ENCODE measurements around the gene NEK1. TPM values are rescaled to one million over a fixed set of nuclear protein-coding genes. Genes with fewer than 3 reads are reported as not detected.

Gene NEK1
- polyA plus RNA-seq, 1 donor from 2014 or later, result 17.1 TPM

DNA sequence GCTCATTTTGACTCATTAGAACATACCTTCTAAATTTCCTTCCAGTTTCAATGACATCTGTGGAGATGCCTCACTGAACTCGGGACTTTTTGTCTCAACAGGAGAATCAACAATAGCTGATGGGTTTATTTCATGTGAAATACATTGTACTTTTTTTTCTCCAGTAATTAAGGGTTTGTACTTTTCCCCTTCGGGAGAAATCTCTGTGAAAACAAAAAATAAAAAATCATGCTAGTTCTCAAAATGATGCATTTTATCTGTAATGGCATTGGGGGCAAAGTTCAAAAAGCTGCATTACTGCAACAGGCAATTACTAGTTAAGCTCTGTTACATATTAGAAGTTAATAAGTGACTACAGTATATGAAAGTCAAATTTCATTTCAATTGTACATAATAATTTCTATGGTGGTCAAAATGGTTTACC is 174.3 kb downstream of the NEK1 start:
- no peaks in the 10 kb centered on the region for H4K20me1 ChIP-seq (ENCODE audit: insufficient read depth)
- H3F3A ChIP-seq (ENCODE audit: insufficient read depth, low read length, poor library complexity, severe bottlenecking), result no peaks in the 10 kb centered on the region
- H3K9me2 ChIP-seq (ENCODE audit: insufficient read depth, low read length), result no peaks in the 10 kb centered on the region
- H3K36me3 ChIP-seq (ENCODE audit: insufficient read depth, low read length), result no peaks in the 10 kb centered on the region
- H2AFZ ChIP-seq (ENCODE audit: low read depth, low read length), result no peak overlapping the region
- no peak overlapping the region for H3K9ac ChIP-seq (ENCODE audit: low read length)
- no peak overlapping the region for H3K4me3 ChIP-seq (ENCODE audit: low read length)
- no peak overlapping the region for H3K4me2 ChIP-seq (ENCODE audit: low read length)
- H3K27me3 ChIP-seq (ENCODE audit: insufficient read depth, low read depth, low read length), result no peaks in the 10 kb centered on the region
- no peak overlapping the region for H3K27ac ChIP-seq (ENCODE audit: low read length)
- no peaks in the 10 kb centered on the region for H3K9me3 ChIP-seq (ENCODE audit: low read length)
- TF ChIP-seq, protein P1, sequence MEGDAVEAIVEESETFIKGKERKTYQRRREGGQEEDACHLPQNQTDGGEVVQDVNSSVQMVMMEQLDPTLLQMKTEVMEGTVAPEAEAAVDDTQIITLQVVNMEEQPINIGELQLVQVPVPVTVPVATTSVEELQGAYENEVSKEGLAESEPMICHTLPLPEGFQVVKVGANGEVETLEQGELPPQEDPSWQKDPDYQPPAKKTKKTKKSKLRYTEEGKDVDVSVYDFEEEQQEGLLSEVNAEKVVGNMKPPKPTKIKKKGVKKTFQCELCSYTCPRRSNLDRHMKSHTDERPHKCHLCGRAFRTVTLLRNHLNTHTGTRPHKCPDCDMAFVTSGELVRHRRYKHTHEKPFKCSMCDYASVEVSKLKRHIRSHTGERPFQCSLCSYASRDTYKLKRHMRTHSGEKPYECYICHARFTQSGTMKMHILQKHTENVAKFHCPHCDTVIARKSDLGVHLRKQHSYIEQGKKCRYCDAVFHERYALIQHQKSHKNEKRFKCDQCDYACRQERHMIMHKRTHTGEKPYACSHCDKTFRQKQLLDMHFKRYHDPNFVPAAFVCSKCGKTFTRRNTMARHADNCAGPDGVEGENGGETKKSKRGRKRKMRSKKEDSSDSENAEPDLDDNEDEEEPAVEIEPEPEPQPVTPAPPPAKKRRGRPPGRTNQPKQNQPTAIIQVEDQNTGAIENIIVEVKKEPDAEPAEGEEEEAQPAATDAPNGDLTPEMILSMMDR (IDR thresholded peaks at IDR 0.05; ENCODE audit: poor library complexity, severe bottlenecking), result no peak
- TF ChIP-seq EP300 (conservative IDR thresholded peaks at IDR 0.05; ENCODE audit: poor library complexity, severe bottlenecking), result no peak
- TF ChIP-seq, protein P2, sequence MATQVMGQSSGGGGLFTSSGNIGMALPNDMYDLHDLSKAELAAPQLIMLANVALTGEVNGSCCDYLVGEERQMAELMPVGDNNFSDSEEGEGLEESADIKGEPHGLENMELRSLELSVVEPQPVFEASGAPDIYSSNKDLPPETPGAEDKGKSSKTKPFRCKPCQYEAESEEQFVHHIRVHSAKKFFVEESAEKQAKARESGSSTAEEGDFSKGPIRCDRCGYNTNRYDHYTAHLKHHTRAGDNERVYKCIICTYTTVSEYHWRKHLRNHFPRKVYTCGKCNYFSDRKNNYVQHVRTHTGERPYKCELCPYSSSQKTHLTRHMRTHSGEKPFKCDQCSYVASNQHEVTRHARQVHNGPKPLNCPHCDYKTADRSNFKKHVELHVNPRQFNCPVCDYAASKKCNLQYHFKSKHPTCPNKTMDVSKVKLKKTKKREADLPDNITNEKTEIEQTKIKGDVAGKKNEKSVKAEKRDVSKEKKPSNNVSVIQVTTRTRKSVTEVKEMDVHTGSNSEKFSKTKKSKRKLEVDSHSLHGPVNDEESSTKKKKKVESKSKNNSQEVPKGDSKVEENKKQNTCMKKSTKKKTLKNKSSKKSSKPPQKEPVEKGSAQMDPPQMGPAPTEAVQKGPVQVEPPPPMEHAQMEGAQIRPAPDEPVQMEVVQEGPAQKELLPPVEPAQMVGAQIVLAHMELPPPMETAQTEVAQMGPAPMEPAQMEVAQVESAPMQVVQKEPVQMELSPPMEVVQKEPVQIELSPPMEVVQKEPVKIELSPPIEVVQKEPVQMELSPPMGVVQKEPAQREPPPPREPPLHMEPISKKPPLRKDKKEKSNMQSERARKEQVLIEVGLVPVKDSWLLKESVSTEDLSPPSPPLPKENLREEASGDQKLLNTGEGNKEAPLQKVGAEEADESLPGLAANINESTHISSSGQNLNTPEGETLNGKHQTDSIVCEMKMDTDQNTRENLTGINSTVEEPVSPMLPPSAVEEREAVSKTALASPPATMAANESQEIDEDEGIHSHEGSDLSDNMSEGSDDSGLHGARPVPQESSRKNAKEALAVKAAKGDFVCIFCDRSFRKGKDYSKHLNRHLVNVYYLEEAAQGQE (IDR thresholded peaks at IDR 0.05; ENCODE audit: borderline replicate concordance), result no peak
- TF ChIP-seq TAF1 (IDR thresholded peaks at IDR 0.05; ENCODE audit: low read depth), result no peak
- TF ChIP-seq SMC3 (conservative IDR thresholded peaks at IDR 0.05; ENCODE audit: poor library complexity), result no peak
- TF ChIP-seq EZH2 (IDR thresholded peaks at IDR 0.05; ENCODE audit: borderline replicate concordance, insufficient read depth, low read length, poor library complexity, severe bottlenecking), result no peak
- no peak for TF ChIP-seq RAD21 (conservative IDR thresholded peaks at IDR 0.05)
- TF ChIP-seq POLR2AphosphoS5 (IDR thresholded peaks at IDR 0.05), result no peak
- TF ChIP-seq MXI1 (conservative IDR thresholded peaks at IDR 0.05; ENCODE audit: poor library complexity, severe bottlenecking), result no peak
- no peaks in the 10 kb centered on the region for H3K79me2 ChIP-seq (replicated peaks; ENCODE audit: insufficient read depth, low read length)

DNA sequence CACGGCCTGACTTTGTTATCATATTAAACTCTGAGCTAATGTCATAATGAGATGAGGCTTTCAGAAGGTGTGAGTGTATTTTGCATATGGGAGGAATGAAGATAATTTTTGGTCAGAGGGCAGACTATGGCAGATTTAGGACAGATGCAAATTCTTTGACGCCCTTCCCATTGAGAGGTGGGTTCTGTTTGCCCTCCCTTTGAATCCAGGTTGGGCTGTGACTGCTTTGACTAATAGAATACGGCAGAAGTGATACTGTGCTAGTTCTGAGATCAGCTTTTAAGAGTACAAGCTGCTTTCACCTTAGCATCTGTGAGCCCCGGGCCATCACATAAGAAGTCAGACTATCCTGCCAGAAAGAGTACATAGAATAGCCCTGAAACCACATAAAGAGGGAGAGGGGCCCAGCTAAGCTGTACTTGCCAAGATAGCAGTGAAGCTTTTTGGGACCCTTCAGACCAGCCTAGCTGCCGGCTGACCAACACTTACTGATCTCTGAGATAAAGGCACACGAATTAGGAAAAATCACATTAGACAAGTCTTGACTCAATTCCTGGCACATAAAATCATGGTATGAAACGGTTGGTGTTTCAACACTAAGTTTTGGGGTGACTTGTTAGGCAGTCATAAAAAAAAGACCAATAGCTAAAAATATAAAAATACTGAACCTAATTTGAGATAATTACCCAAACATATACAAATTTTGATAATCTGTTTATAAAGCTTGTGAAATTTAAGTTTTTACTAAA is 174.9 kb downstream of the NEK1 start:
- no peaks in the 10 kb centered on the region for H3K36me3 ChIP-seq (ENCODE audit: insufficient read depth, low read length)
- no peak for TF ChIP-seq RAD21 (conservative IDR thresholded peaks at IDR 0.05)
- TF ChIP-seq, protein P2 (IDR thresholded peaks at IDR 0.05; ENCODE audit: borderline replicate concordance), result no peak
- no peak for TF ChIP-seq EP300 (conservative IDR thresholded peaks at IDR 0.05; ENCODE audit: poor library complexity, severe bottlenecking)
- TF ChIP-seq, protein P1 (IDR thresholded peaks at IDR 0.05; ENCODE audit: poor library complexity, severe bottlenecking), result no peak
- no peak for TF ChIP-seq EZH2 (IDR thresholded peaks at IDR 0.05; ENCODE audit: borderline replicate concordance, insufficient read depth, low read length, poor library complexity, severe bottlenecking)
- no peak for TF ChIP-seq SMC3 (conservative IDR thresholded peaks at IDR 0.05; ENCODE audit: poor library complexity)
- TF ChIP-seq MXI1 (conservative IDR thresholded peaks at IDR 0.05; ENCODE audit: poor library complexity, severe bottlenecking), result no peak
- TF ChIP-seq POLR2AphosphoS5 (IDR thresholded peaks at IDR 0.05), result no peak
- no peaks in the 10 kb centered on the region for H3K79me2 ChIP-seq (replicated peaks; ENCODE audit: insufficient read depth, low read length)
- H3K9me3 ChIP-seq (ENCODE audit: low read length), result no peaks in the 10 kb centered on the region
- H3F3A ChIP-seq (ENCODE audit: insufficient read depth, low read length, poor library complexity, severe bottlenecking), result no peaks in the 10 kb centered on the region
- no peak overlapping the region for H2AFZ ChIP-seq (ENCODE audit: low read depth, low read length)
- H3K4me3 ChIP-seq (ENCODE audit: low read length), result no peak overlapping the region
- no peak overlapping the region for H3K27ac ChIP-seq (ENCODE audit: low read length)
- no peaks in the 10 kb centered on the region for H4K20me1 ChIP-seq (ENCODE audit: insufficient read depth)
- no peaks in the 10 kb centered on the region for H3K9me2 ChIP-seq (ENCODE audit: insufficient read depth, low read length)
- no peak overlapping the region for H3K4me2 ChIP-seq (ENCODE audit: low read length)
- no peak overlapping the region for H3K9ac ChIP-seq (ENCODE audit: low read length)
- no peaks in the 10 kb centered on the region for H3K27me3 ChIP-seq (ENCODE audit: insufficient read depth, low read depth, low read length)
